HG03354 (cell line): ENCODE results near the gene PRPS2.

ENCODE experiments used
- ATAC-seq: cut with Tn5 transposase; IDR thresholded peaks from one replicate; pipeline ENCODE4 v1.9.1; 2021; ENCODE audit warnings: mild to moderate bottlenecking; ENCODE audit not compliant: unreplicated experiment, poor library complexity, severe bottlenecking

The PRPS2 gene

GRCh38 chrX:12805333-12805732 is 14.1 kb downstream of the PRPS2 start:
- ATAC-seq, result no peak

DNA sequence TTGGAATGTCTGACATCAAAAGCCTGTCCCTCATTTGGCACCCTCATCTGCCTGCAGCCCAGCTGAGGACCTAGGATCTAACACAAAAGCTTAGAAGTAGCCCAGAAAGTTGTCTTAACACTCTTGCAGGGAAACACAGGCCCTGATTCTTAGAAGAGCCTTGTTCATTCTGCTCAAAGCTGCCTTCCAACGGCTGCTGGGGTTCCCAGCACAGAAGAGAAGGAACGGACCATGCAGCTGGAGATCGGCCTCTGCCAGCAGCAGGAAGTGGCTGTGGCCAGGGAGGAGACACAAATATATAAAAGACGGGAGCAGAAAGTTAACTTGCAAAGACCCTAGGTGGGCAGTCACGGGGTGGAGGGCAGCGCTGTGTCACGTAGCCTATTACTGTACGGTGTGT is 20.4 kb downstream of the PRPS2 start:
- ATAC-seq, result no peak

DNA sequence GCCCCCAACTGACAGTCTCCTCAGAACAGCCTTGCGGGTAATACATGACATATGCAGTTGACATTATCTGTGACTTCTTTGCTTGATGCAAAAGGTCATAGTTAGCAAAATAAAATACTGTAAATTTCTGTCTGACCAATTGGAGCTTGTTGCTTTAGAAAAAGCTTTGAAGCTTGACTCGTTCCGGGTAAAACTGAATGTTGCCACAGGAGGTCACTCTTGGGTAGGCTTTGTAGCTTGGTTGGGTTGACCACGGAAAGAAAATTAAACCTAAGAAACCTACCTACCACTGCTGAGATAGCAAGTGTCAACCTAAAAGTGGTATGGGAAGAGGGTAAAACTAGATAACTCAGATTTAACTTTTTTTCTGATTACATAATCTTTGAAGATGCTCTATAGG is 23.2 kb downstream of the PRPS2 start:
- peak; percentile 80 for ATAC-seq

GRCh38 chrX:12817528-12817927 is 26.3 kb downstream of the PRPS2 start:
- no peak for ATAC-seq

GRCh38 chrX:12819222-12819621 is 28.0 kb downstream of the PRPS2 start:
- no peak for ATAC-seq

DNA sequence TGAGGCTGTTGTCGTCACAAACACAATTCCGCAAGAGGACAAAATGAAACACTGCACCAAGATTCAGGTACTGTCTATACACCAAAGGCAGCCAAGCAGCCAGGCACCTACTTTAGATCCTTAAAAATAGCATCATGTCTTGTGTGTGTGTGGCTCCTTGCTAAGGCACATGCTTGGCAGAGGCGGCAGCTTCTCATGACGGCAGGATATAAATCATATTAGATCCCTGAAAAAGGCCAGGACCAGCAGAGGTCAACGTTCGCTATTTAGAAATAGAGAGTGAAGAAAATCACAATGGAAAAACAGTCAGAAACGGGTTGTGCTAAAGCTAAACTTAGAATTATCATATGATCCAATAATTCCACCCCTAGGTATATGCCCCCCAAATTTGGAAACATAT is 29.5 kb downstream of the PRPS2 start:
- no peak for ATAC-seq

- ATAC-seq, result no peak
Observed at GRCh38 chrX:12824944-12825343, 33.7 kb downstream of the PRPS2 start.

DNA sequence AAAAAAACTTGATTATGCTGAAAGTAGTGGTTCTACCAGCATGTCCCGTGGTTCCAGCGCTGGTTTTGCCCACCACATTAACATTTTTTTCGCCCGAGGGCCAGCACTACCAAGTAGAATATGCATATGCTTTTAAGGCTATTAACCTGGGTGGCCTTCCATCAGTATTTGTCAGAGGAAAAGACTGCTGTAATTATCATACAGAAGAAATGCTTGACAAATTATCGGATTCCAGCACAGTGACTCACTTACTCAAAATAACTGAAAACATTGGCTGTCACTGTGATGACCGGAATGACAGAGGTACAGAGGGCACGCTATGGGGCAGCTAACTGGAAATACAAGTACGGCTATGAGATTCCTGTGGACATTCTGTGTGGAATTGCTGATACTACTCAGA is 34.6 kb downstream of the PRPS2 start:
- no peak for ATAC-seq

GRCh38 chrX:12843061-12843667 is 52.0 kb downstream of the PRPS2 start:
- ATAC-seq, result peak; percentile 14

GRCh38 chrX:12843668-12844279 is 52.6 kb downstream of the PRPS2 start:
- peak; percentile 95 for ATAC-seq

- ATAC-seq, result peak; percentile 43
Observed at GRCh38 chrX:12844319-12844718, 53.1 kb downstream of the PRPS2 start.

DNA sequence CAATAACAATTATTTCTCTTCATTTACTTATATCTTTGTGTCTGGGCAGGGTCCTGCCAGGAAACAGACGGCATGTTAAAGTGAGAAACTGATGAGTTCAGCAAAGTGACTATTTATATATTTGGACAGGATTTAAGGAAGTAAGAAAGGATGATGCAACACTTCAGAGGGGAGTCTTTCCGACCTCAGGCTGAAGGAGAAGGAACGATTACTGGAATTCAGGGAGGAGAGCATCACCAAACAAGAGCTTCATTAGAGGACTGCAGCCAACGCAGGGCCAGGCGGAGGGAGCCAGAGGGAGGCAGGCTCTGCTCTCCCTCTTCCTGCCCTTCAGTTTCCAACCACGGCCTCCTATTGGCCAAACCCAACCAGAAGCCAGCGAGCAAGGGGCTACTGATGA is 74.1 kb downstream of the PRPS2 start:
- no peak for ATAC-seq

GRCh38 chrX:12866451-12867377 is 75.5 kb downstream of the PRPS2 start, which contains the start of gene TLR7:
Gene TLR7 (plus strand): TSS chrX:12867072. CDS start chrX:12867579, 507 bp downstream.
- ATAC-seq, result peak; percentile 42

DNA sequence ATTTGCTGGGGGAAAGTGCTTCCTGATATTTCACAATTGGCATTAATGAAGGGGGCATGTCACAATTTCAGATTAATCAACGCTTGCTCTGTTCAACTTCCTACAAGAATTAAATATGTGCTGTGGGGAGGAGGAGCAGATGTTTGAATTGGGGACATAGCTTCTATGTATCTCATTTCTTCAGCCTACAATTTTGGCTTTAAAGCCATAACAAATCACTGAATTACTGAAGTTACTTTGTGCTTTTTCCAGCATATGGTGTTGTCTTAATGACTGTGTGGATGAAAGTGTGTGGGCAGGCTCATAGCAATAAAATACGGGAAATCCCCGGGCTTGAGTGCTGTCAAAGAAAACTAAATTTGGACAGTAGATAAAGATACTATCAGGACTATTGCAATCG is 76.5 kb downstream of the PRPS2 start:
- no peak for ATAC-seq

GRCh38 chrX:12868747-12869146 is 77.5 kb downstream of the PRPS2 start:
- ATAC-seq, result peak; percentile 53

DNA sequence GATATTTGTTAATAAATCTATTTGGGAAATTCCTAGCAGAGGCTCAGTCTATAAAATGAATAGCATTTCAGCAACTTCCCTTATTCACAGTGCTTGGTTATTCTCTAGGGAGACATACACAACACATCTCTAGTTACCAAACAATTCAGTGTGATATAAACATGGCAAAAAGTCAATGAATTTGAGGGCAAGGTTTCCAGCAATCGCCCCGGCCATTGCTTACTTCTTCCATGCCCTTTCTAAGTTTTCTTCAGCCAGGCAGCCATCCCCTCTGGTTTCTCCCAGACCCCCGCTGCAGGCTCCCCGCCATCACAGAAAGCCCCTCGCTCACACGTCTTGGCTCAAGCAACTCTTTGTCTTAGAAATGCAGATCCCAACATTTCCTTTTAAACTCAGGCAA is 80.0 kb downstream of the PRPS2 start:
- ATAC-seq, result no peak

DNA sequence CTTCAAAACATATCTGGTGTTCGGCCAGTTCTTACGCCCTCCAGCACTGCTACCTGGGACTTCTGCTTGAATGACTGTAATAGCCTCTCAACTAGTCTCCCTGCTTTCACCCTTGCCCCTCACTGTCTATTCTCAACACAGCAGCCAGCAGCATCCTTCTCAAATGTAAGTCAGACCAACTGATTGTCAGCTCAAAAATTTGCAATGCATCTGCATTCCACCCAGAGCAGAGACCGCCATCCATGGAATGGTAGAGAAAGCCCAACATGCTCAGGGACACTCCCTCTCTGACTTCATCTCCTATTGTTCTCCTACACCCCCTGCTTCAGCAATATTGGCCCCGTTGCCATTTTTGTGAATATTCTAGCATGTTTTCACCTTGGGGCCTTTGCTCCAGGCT is 81.5 kb downstream of the PRPS2 start:
- ATAC-seq, result no peak
